Measurements from ENCODE around the gene PPP1CB.

Gene PPP1CB

DNA sequence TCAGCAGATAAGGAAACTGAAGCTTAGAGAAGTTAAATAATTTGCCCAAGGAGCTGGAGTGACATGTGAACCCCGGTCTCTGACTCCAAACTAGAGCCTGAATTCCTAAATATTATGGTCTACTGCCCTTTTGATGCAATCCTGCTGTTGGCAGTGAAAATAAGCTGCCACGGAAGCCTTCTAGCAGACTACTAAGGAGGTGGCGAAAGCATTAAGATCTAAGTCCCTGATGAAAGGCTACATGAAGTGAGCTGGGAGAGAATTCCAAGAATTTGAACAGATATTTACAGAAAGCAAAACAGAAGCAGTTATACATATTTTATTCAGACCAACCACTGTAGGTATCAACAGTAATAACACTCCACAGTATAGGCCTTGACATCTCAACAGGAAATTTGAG lies 90.4 kb downstream of the PPP1CB start:
- Histone ChIP-seq H3K9me2 (replicated peaks; ENCODE audit: insufficient read depth, low read length) (no peaks in the 10 kb centered on the region), H3K27me3 (replicated peaks; ENCODE audit: insufficient read depth, low read length) (no peaks in the 10 kb centered on the region), H3K4me2 (ENCODE audit: low read depth, low read length) (no peak overlapping the region), H3K9ac (ENCODE audit: low read length) (no peak overlapping the region), H3K79me2 (ENCODE audit: low read length) (no peaks in the 10 kb centered on the region), H3K36me3 (replicated peaks; ENCODE audit: insufficient read depth, low read length) (no peaks in the 10 kb centered on the region), H4K20me1 (ENCODE audit: insufficient read depth, low read length) (no peaks in the 10 kb centered on the region), H3K9me3 (replicated peaks; ENCODE audit: insufficient read depth, low read length) (no peaks in the 10 kb centered on the region), H3F3A (ENCODE audit: insufficient read depth, low read length) (no peaks in the 10 kb centered on the region), H3K4me3 (ENCODE audit: low read length) (no peak overlapping the region), H3K27ac (ENCODE audit: low read length) (no peak overlapping the region), H2AFZ (ENCODE audit: low read length) (no peak overlapping the region), H3K4me1 (ENCODE audit: low read length) (no peaks in the 10 kb centered on the region)
- TF ChIP-seq, protein P1, sequence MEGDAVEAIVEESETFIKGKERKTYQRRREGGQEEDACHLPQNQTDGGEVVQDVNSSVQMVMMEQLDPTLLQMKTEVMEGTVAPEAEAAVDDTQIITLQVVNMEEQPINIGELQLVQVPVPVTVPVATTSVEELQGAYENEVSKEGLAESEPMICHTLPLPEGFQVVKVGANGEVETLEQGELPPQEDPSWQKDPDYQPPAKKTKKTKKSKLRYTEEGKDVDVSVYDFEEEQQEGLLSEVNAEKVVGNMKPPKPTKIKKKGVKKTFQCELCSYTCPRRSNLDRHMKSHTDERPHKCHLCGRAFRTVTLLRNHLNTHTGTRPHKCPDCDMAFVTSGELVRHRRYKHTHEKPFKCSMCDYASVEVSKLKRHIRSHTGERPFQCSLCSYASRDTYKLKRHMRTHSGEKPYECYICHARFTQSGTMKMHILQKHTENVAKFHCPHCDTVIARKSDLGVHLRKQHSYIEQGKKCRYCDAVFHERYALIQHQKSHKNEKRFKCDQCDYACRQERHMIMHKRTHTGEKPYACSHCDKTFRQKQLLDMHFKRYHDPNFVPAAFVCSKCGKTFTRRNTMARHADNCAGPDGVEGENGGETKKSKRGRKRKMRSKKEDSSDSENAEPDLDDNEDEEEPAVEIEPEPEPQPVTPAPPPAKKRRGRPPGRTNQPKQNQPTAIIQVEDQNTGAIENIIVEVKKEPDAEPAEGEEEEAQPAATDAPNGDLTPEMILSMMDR (IDR thresholded peaks at IDR 0.05; ENCODE audit: low read length) = no peak
- TF ChIP-seq EZH2phosphoT487 (IDR thresholded peaks at IDR 0.05; ENCODE audit: low read length) (no peak), EZH2 (optimal IDR thresholded peaks at IDR 0.05; ENCODE audit: low read depth, low read length) (no peak)
- DNase-seq = no peak
